Measurements from ENCODE around the gene ANKRD53. TPM values are rescaled to one million over a fixed set of nuclear protein-coding genes. Genes with fewer than 3 reads are reported as not detected.
"Not testable (repeated sequence)": the region's sequence is repeated elsewhere in the genome, so short reads cannot be mapped to it uniquely, and the experiment has no call there.

Gene ANKRD53
- total and polyA plus RNA-seq, 5 donors: 0.71 to 3.1 (median 1.1) TPM

GRCh38 chr2:71003966-71004755 lies 25.7 kb downstream of the ANKRD53 start:
- Histone ChIP-seq H3K9me3 (ENCODE audit: control insufficient read depth, low read length) (no peaks in the 10 kb centered on the region), H3K27ac (ENCODE audit: low read length) (no peak overlapping the region), H3K4me3 (ENCODE audit: low read length) (no peak overlapping the region), H3K4me1 (ENCODE audit: control insufficient read depth, insufficient read depth, low read length) (no peaks in the 10 kb centered on the region), H3K27me3 (ENCODE audit: control insufficient read depth, insufficient read depth) (no peaks in the 10 kb centered on the region)
- 82% methylated on average over 11 of the region's 11 CpGs for WGBS
- no peak for ATAC-seq
- no peak for DNase-seq
- intact Hi-C loops (cut with DNase I): no loop called here

GRCh38 chr2:71004857-71005256 lies 26.4 kb downstream of the ANKRD53 start:
- DNase-seq (no peak), ATAC-seq (no peak)
- H3K27ac ChIP-seq (ENCODE audit: low read length): no peak overlapping the region
- no peaks in the 10 kb centered on the region for H3K4me1 ChIP-seq (ENCODE audit: control insufficient read depth, insufficient read depth, low read length)
- intact Hi-C loops (cut with DNase I): no loop called here
- no peaks in the 10 kb centered on the region for H3K9me3 ChIP-seq (ENCODE audit: control insufficient read depth, low read length)
- H3K27me3 ChIP-seq (ENCODE audit: control insufficient read depth, insufficient read depth): no peaks in the 10 kb centered on the region
- H3K4me3 ChIP-seq (ENCODE audit: low read length): no peak overlapping the region
- 76% methylated on average over 6 of the region's 6 CpGs for WGBS

DNA sequence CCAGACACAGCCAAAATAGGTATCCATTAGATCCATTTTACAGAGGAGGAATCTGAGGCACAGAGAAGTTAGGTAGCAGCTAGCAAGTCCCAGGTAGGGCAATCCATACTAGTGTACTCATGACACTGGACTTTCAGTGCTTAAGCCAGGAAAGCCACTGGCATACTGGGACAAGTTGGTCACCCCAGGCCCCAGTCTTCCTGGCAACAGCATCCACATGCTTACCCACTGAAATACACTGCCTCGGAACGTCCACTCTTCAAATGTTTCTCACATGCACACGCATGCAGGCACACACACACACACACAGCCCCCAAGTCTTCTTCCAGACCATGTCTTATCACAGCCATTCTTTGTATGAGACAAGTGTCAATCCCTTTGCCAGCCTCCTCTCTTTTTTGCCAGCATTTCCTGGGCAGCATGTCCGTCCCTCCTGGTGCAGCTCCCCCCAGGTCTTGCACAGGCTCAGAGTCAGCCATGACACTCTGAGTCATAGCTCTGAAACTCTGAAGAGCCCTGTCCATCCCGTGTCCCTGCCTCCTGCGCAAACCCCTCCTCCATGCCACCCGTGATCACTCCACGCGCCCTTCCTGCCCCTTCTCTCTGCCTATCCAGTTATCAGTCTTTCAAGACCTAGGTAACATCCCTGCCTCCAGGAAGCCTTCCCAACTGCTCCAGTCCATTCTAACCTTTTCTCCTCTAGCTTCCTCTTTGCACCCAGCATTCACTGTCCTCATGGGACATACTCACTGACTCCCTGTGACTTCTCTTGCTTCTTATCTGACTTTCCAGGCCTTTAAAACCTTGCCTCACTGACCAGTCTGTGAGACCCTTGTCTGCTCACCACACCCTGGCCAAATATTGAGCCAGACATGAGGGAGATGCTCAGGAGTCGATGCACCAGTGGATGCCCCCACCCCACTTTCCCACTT lies 27.1 kb downstream of the ANKRD53 start:
- H3K4me3 ChIP-seq (ENCODE audit: low read length): no peak overlapping the region
- intact Hi-C loops (cut with DNase I): no loop called here
- DNase-seq: no peak
- H3K4me1 ChIP-seq (ENCODE audit: control insufficient read depth, insufficient read depth, low read length): no peaks in the 10 kb centered on the region
- no peak for ATAC-seq
- no peaks in the 10 kb centered on the region for H3K9me3 ChIP-seq (ENCODE audit: control insufficient read depth, low read length)
- no peaks in the 10 kb centered on the region for H3K27me3 ChIP-seq (ENCODE audit: control insufficient read depth, insufficient read depth)
- whole genome bisulfite sequencing: 73% methylated on average over 10 of the region's 10 CpGs
- H3K27ac ChIP-seq (ENCODE audit: low read length): no peak overlapping the region

- DNase-seq: no peak
- intact Hi-C loops (cut with DNase I): no loop called here
- Histone ChIP-seq H3K4me1 (ENCODE audit: control insufficient read depth, insufficient read depth, low read length) (no peaks in the 10 kb centered on the region), H3K27ac (ENCODE audit: low read length) (no peak overlapping the region), H3K9me3 (ENCODE audit: control insufficient read depth, low read length) (no peaks in the 10 kb centered on the region), H3K27me3 (ENCODE audit: control insufficient read depth, insufficient read depth) (no peaks in the 10 kb centered on the region), H3K4me3 (ENCODE audit: low read length) (no peak overlapping the region)
- no peak for ATAC-seq
- WGBS: 56% methylated on average over 2 of the region's 2 CpGs
Observed at GRCh38 chr2:71006323-71006722, 27.9 kb downstream of the ANKRD53 start.

GRCh38 chr2:71006955-71007799 lies 28.7 kb downstream of the ANKRD53 start:
- no peak overlapping the region for H3K4me3 ChIP-seq (ENCODE audit: low read length)
- intact Hi-C loops (cut with DNase I): no loop called here
- no peak for DNase-seq
- no peaks in the 10 kb centered on the region for H3K27me3 ChIP-seq (ENCODE audit: control insufficient read depth, insufficient read depth)
- ATAC-seq: no peak
- no peak overlapping the region for H3K27ac ChIP-seq (ENCODE audit: low read length)
- 85% methylated on average over 5 of the region's 5 CpGs for WGBS
- no peaks in the 10 kb centered on the region for H3K9me3 ChIP-seq (ENCODE audit: control insufficient read depth, low read length)
- H3K4me1 ChIP-seq (ENCODE audit: control insufficient read depth, insufficient read depth, low read length): no peaks in the 10 kb centered on the region

- H3K27me3 ChIP-seq (ENCODE audit: control insufficient read depth, insufficient read depth): no peaks in the 10 kb centered on the region
- no peak for ATAC-seq
- H3K9me3 ChIP-seq (ENCODE audit: control insufficient read depth, low read length): no peaks in the 10 kb centered on the region
- no peaks in the 10 kb centered on the region for H3K4me1 ChIP-seq (ENCODE audit: control insufficient read depth, insufficient read depth, low read length)
- intact Hi-C loops (cut with DNase I): no loop called here
- no peak for DNase-seq
- WGBS: 90% methylated on average over 13 of the region's 13 CpGs
- H3K4me3 ChIP-seq (ENCODE audit: low read length): no peak overlapping the region
- no peak overlapping the region for H3K27ac ChIP-seq (ENCODE audit: low read length)
Observed at GRCh38 chr2:71008342-71008741, 29.9 kb downstream of the ANKRD53 start.

GRCh38 chr2:71011786-71012185 lies 33.4 kb downstream of the ANKRD53 start:
- intact Hi-C loops (cut with DNase I); ATAC-seq: not testable (repeated sequence)
- WGBS: 29% methylated on average over 6 of the region's 6 CpGs

DNA sequence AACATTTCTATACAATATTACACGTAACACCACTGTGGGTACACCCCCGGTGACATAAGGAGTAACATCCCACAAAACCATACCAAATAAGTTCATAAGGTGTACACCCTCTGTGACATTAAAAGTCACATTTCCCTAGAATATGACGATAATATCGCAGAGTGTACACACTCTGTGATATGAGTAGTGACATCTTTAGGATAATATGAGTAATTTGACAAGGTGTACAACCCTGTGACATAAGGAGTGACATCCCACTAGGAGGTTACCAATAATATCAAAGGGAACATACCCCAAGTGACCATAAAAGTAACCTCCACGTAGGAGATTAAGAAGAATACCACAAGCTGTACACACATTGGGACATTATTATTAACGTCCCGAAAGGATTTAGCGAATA lies 40.2 kb downstream of the ANKRD53 start:
- no peak overlapping the region for H3K4me3 ChIP-seq (ENCODE audit: low read length)
- 83% methylated on average over 8 of the region's 8 CpGs for WGBS
- no peaks in the 10 kb centered on the region for H3K9me3 ChIP-seq (ENCODE audit: control insufficient read depth, low read length)
- H3K4me1 ChIP-seq (ENCODE audit: control insufficient read depth, insufficient read depth, low read length): no peaks in the 10 kb centered on the region
- DNase-seq: no peak
- ATAC-seq: no peak
- no peak overlapping the region for H3K27ac ChIP-seq (ENCODE audit: low read length)
- intact Hi-C loops (cut with DNase I): no loop called here
- H3K27me3 ChIP-seq (ENCODE audit: control insufficient read depth, insufficient read depth): no peaks in the 10 kb centered on the region

More at GRCh38 chr2:71011786-71012185, 33.4 kb downstream of the ANKRD53 start:
- not testable (repeated sequence) for H3K4me3 ChIP-seq (ENCODE audit: low read length); H3K9me3 ChIP-seq (ENCODE audit: control insufficient read depth, low read length); DNase-seq; H3K27ac ChIP-seq (ENCODE audit: low read length); H3K27me3 ChIP-seq (ENCODE audit: control insufficient read depth, insufficient read depth); H3K4me1 ChIP-seq (ENCODE audit: control insufficient read depth, insufficient read depth, low read length)

DNA sequence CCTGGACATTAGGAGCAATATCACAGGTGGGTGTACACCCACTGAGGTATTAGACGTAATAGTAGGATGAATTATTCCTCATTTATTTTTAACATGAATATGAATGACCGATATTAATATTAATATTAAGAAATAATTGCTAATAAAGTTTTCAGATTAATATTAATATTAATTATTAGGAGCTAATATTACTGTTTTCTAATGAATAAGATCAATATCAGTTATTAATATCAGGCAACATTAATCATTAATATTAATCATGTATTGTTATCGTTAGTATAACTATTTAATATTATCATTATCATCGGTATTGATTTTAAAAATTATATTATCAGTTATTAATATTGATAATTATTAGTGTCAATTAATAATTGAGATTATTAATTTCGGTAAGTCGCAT lies 41.6 kb downstream of the ANKRD53 start:
- H3K4me3 ChIP-seq (ENCODE audit: low read length); intact Hi-C loops (cut with DNase I); H3K27me3 ChIP-seq (ENCODE audit: control insufficient read depth, insufficient read depth); ATAC-seq; H3K9me3 ChIP-seq (ENCODE audit: control insufficient read depth, low read length); H3K27ac ChIP-seq (ENCODE audit: low read length); DNase-seq; H3K4me1 ChIP-seq (ENCODE audit: control insufficient read depth, insufficient read depth, low read length): not testable (repeated sequence)
- WGBS: 83% methylated on average over 6 of the region's 6 CpGs

DNA sequence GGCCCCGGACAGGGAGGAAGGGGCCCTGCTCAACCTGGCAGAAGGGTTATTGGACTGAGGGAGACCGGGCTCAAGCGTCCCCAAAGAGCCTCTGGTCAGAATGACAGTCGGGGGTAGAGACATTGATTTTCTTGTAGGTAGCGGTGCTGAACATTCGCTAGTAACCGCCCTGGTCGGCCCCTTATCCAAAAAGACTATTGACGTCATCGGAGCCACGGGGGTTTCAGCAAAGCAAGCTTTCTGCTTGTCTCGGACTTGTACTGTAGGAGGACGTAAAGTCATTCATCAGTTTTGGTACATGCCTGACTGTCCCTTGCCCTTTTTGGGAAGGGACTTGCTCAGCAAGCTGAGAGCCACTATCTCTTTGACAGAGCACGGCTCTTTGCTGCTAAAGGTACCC lies 43.0 kb downstream of the ANKRD53 start:
- ATAC-seq; H3K4me1 ChIP-seq (ENCODE audit: control insufficient read depth, insufficient read depth, low read length); intact Hi-C loops (cut with DNase I); H3K9me3 ChIP-seq (ENCODE audit: control insufficient read depth, low read length); H3K27ac ChIP-seq (ENCODE audit: low read length); H3K27me3 ChIP-seq (ENCODE audit: control insufficient read depth, insufficient read depth); H3K4me3 ChIP-seq (ENCODE audit: low read length); DNase-seq: not testable (repeated sequence)
- 81% methylated on average over 14 of the region's 14 CpGs for WGBS

All from right cardiac atrium (tissue), 5 donors.